Activated T-helper 1 cell treated with anti-CD3 and anti-CD28 coated beads, Interleukin-12 subunit alpha, Interleukin-12 subunit beta, Interleukin-2, Interleukin-4 antibody, amounts not matched to agents 30 ng/mL and 10 ng/mL and 1 ng/mL, durations not matched to agents 14 hours and 24 hours and 36 hours (primary cell): ENCODE measurements around the gene GAREM1. TPM values are rescaled to one million over a fixed set of nuclear protein-coding genes. Genes with fewer than 3 reads are reported as not detected.

ENCODE experiments used
- DNase-seq: peaks from one replicate; pipeline ENCODE4 v3.0.0; 2021; ENCODE audit warnings: low spot score
- H3K27ac Mint-ChIP-seq: one replicate; pipeline ENCODE4 v1.8.0; 2021; ENCODE audit warnings: mild to moderate bottlenecking, mixed read lengths
- H3K27me3 Mint-ChIP-seq: one replicate; pipeline ENCODE4 v1.8.0; 2022; ENCODE audit warnings: mild to moderate bottlenecking, moderate library complexity, mixed read lengths; ENCODE audit not compliant: insufficient read depth
- H3K36me3 Mint-ChIP-seq: one replicate; pipeline ENCODE4 v1.8.0; 2021; ENCODE audit warnings: low read depth, mixed read lengths
- H3K4me1 Mint-ChIP-seq: one replicate; pipeline ENCODE4 v1.8.0; 2021; ENCODE audit warnings: low read depth, mixed read lengths
- H3K4me3 Mint-ChIP-seq: one replicate; pipeline ENCODE4 v1.8.0; 2021; ENCODE audit warnings: mild to moderate bottlenecking, moderate library complexity, mixed read lengths
- H3K9me3 Mint-ChIP-seq: one replicate; pipeline ENCODE4 v1.8.0; 2021; ENCODE audit warnings: mixed read lengths
- intact Hi-C: fragments of 100-400 bp; cut with micrococcal nuclease; formaldehyde crosslinking; loops from one replicate; pipeline ENCODE4 v1.15.1; 2024
- total RNA-seq: library from RNA; stranded (reverse); gene quantifications from 2 replicates; pipeline ENCODE4 v1.2.3, GENCODE V29; 2022

GAREM1 gene
- total RNA-seq, 1 donor from 2014 or later: not detected

DNA sequence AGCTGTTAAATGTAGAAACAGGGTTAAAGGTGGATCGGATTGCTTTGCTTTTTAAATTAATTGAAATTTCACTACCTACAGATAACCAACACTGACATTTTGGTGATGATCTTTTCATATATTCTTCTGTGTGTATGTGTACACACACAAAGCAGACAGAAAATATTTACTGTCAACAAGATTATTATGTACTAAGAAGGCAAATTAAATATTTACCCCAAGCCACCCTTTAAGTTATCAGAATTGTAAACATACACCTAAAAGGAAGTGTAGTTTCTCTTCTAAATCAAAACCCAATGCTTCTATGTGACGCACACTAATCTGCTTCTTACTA is 98.7 kb downstream of the GAREM1 start:
- Mint-ChIP-seq H3K27ac (no peak overlapping the region), H3K36me3 (no peaks in the 10 kb centered on the region), H3K4me1 (no peaks in the 10 kb centered on the region), H3K9me3 (no peaks in the 10 kb centered on the region), H3K27me3 (peaks cover 2% of the 10 kb centered on the region), H3K4me3 (no peak overlapping the region)
- no peak for DNase-seq
- intact Hi-C loops: no loop called here

- H3K4me1 Mint-ChIP-seq: no peaks in the 10 kb centered on the region
- H3K27me3 Mint-ChIP-seq: peaks cover 2% of the 10 kb centered on the region
- no peak overlapping the region for H3K4me3 Mint-ChIP-seq
- H3K36me3 Mint-ChIP-seq: no peaks in the 10 kb centered on the region
- intact Hi-C loops: no loop called here
- H3K9me3 Mint-ChIP-seq: no peaks in the 10 kb centered on the region
- no peak for DNase-seq
- no peak overlapping the region for H3K27ac Mint-ChIP-seq
Observed at GRCh38 chr18:32371384-32371783, 99.3 kb downstream of the GAREM1 start.

- no peaks in the 10 kb centered on the region for H3K9me3 Mint-ChIP-seq
- no peaks in the 10 kb centered on the region for H3K36me3 Mint-ChIP-seq
- DNase-seq: no peak
- intact Hi-C loops: no loop called here
- no peak overlapping the region for H3K27ac Mint-ChIP-seq
- no peak overlapping the region for H3K4me3 Mint-ChIP-seq
- H3K27me3 Mint-ChIP-seq: peaks cover 2% of the 10 kb centered on the region
- no peaks in the 10 kb centered on the region for H3K4me1 Mint-ChIP-seq
Observed at GRCh38 chr18:32368991-32369390, 101.7 kb downstream of the GAREM1 start.

DNA sequence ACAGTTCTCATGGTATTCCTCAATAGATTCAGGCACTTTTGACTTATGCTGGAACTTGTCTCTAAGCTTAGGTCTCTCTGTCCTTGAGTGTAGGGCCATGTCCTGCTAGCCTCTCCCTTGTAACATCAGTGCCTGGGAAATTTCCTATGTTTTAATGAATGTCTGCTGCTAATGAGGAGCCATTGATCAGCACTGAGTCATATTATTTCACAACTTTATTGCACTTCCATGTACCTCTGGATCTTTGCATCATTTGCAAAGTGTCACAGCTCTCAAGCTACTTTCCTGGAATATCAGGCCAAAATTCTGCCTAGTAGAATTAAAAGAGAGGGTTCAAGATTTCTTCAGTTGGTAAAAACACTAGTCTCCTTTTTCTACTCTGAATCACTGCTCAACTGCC is 102.5 kb downstream of the GAREM1 start:
- Mint-ChIP-seq H3K27me3 (peaks cover 2% of the 10 kb centered on the region), H3K4me3 (no peak overlapping the region), H3K4me1 (no peaks in the 10 kb centered on the region), H3K36me3 (no peaks in the 10 kb centered on the region), H3K27ac (no peak overlapping the region), H3K9me3 (no peaks in the 10 kb centered on the region)
- no peak for DNase-seq
- intact Hi-C loops: no loop called here

DNA sequence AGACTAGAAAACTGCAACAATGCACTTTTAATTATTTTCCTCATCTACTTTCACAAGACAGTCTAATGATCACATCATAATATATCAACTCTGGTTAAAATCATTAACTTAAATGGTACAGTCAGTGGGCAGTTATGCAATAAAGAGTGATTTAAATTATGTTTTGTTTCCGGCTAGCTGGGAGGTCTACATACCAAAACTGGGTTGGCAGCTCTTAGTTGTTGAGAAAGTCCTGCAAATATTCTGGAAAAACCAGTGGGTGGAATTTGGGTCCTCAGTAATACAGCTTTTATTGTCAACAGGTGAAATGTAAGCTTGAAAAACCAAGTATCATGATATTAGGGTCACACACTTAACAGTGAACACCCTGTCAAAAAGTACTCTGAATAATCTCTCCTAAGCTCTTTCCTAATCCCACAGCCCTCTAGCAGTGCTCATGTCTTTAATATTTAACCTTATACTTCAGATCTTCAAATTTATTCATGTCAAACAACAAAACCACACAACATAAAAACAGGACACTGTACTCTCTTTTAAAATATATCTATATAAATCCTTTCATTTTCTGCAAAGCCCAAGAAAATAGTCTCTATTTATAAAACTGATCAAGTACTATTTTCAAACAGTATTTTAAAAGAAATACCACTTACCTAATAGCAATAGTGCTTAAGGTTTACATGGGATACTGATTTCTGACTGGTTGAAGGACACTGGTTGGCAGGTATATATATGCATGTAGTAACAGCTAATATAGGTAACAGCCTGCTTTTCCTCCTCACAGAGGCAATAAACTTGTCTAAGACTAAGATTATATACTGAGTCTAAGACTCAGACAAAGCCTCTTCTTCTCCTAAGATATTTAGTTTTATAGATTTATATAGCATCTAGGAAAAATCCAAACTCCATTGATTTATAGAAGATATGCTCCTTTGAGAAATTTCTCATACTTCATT is 103.8 kb downstream of the GAREM1 start:
- H3K27ac Mint-ChIP-seq: no peak overlapping the region
- no peak overlapping the region for H3K4me3 Mint-ChIP-seq
- H3K36me3 Mint-ChIP-seq: no peaks in the 10 kb centered on the region
- intact Hi-C loops: no loop called here
- H3K27me3 Mint-ChIP-seq: peaks cover 4% of the 10 kb centered on the region
- H3K4me1 Mint-ChIP-seq: no peaks in the 10 kb centered on the region
- no peaks in the 10 kb centered on the region for H3K9me3 Mint-ChIP-seq
- no peak for DNase-seq

GRCh38 chr18:32362484-32362883 is 108.2 kb downstream of the GAREM1 start:
- Mint-ChIP-seq H3K9me3 (no peaks in the 10 kb centered on the region), H3K27me3 (peaks cover 2% of the 10 kb centered on the region), H3K4me1 (no peaks in the 10 kb centered on the region), H3K4me3 (no peak overlapping the region), H3K36me3 (no peaks in the 10 kb centered on the region), H3K27ac (no peak overlapping the region)
- intact Hi-C loops: no loop called here
- DNase-seq: no peak

- Mint-ChIP-seq H3K36me3 (no peaks in the 10 kb centered on the region), H3K4me1 (no peaks in the 10 kb centered on the region)
Observed at GRCh38 chr18:32360682-32361345, 109.9 kb downstream of the GAREM1 start.

GRCh38 chr18:32358529-32358928 is 112.2 kb downstream of the GAREM1 start:
- Mint-ChIP-seq H3K9me3 (no peaks in the 10 kb centered on the region), H3K4me3 (no peak overlapping the region), H3K27me3 (peaks cover 9% of the 10 kb centered on the region), H3K27ac (no peak overlapping the region), H3K36me3 (no peaks in the 10 kb centered on the region), H3K4me1 (no peaks in the 10 kb centered on the region)
- no peak for DNase-seq
- intact Hi-C loops: no loop called here

More at GRCh38 chr18:32360682-32361345, 109.9 kb downstream of the GAREM1 start:
- intact Hi-C loops: no loop called here
- DNase-seq: no peak
- no peak overlapping the region for H3K4me3 Mint-ChIP-seq
- peaks cover 2% of the 10 kb centered on the region for H3K27me3 Mint-ChIP-seq
- H3K9me3 Mint-ChIP-seq: no peaks in the 10 kb centered on the region
- H3K27ac Mint-ChIP-seq: no peak overlapping the region

DNA sequence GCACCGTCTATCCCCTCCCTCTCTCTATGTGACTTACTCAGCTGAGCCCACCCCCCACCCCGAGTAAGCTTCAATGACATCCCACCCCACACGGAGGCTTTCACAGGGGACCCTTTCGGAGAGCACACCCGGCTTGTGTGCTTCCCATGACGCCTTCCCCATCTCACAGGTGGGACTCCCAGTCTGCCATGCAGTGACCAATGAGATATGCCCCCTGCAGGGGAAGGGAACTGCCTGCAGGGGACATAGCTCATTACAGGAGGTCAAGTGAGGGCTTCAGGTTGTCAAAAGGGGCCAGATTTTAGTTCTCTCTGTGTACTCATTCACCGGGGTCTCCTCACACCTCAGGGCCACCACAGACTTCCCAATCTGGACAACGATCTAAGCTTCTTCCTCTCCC is 112.6 kb downstream of the GAREM1 start:
- H3K4me3 Mint-ChIP-seq: no peak overlapping the region
- H3K9me3 Mint-ChIP-seq: no peaks in the 10 kb centered on the region
- no peaks in the 10 kb centered on the region for H3K4me1 Mint-ChIP-seq
- intact Hi-C loops: no loop called here
- H3K36me3 Mint-ChIP-seq: no peaks in the 10 kb centered on the region
- DNase-seq: no peak
- H3K27me3 Mint-ChIP-seq: peaks cover 9% of the 10 kb centered on the region
- H3K27ac Mint-ChIP-seq: no peak overlapping the region

GRCh38 chr18:32355896-32356295 is 114.8 kb downstream of the GAREM1 start:
- H3K4me1 Mint-ChIP-seq: no peaks in the 10 kb centered on the region
- H3K9me3 Mint-ChIP-seq: no peaks in the 10 kb centered on the region
- DNase-seq: no peak
- H3K36me3 Mint-ChIP-seq: no peaks in the 10 kb centered on the region
- intact Hi-C loops: no loop called here
- peaks cover 11% of the 10 kb centered on the region for H3K27me3 Mint-ChIP-seq
- H3K4me3 Mint-ChIP-seq: no peak overlapping the region
- H3K27ac Mint-ChIP-seq: no peak overlapping the region

DNA sequence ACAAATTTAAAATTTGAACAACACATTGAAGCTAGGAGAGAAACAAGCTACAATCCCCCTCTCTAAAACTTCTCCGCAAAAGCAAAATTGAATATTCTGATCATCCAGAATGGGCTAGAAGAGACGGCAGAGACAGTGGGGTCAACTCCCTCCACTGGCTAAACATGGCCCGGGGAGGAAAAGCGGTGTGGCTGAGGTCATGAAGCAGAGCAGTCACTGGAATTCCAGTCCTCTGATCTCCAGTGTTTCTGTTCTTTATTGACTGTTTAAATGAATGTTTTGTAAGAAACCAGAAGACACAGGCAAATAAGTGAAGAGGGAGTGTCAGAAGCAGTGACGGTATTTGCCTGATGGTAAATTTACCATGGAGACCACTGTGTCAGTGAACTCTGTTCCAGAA is 116.2 kb downstream of the GAREM1 start:
- Mint-ChIP-seq H3K9me3 (no peaks in the 10 kb centered on the region), H3K4me3 (no peak overlapping the region), H3K4me1 (no peaks in the 10 kb centered on the region), H3K36me3 (no peaks in the 10 kb centered on the region), H3K27me3 (peaks cover 13% of the 10 kb centered on the region), H3K27ac (no peak overlapping the region)
- DNase-seq: no peak
- intact Hi-C loops: no loop called here

DNA sequence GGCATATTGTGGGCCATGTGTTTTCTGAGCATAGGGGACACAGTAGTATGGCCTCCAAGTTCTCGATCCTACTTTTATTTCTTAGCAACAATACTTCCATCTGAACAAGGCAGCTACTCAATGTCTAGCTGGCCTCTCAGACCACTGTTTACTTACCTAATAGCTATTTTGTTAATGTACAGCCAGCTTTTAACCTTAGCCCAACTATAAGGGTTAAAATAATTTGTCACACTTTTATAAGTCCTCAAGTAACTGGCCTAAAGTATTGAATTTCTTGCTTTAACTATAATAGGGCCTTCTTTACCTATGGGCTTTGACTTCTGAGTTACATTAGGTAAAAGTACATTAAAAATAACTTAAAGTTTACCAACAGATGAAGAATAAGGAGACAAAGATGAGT is 117.4 kb downstream of the GAREM1 start:
- DNase-seq: no peak
- Mint-ChIP-seq H3K4me3 (no peak overlapping the region), H3K27ac (no peak overlapping the region), H3K4me1 (no peaks in the 10 kb centered on the region), H3K27me3 (peaks cover 13% of the 10 kb centered on the region), H3K36me3 (no peaks in the 10 kb centered on the region), H3K9me3 (no peaks in the 10 kb centered on the region)
- intact Hi-C loops: no loop called here

DNA sequence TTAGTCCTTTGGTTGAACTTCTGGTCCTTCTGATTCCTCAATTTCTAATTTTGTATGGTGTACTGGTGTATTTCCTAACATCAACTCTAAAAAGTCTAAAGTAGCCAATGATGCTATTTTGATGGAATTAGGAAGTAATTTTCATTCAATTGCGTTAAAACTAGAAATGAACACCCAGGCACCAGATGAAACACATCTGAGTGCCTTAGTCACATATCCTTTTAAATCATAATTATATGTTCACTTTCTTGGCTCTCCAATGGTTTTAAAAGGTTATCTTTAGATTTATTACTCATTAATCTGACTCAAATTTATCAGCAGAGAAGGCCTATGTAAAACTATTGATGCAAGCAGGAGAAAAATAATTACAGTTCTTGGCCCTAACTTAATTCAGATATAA is 119.7 kb downstream of the GAREM1 start:
- intact Hi-C loops: no loop called here
- no peaks in the 10 kb centered on the region for H3K9me3 Mint-ChIP-seq
- no peak for DNase-seq
- H3K36me3 Mint-ChIP-seq: no peaks in the 10 kb centered on the region
- H3K27me3 Mint-ChIP-seq: peaks cover 13% of the 10 kb centered on the region
- H3K4me3 Mint-ChIP-seq: no peak overlapping the region
- no peak overlapping the region for H3K27ac Mint-ChIP-seq
- no peaks in the 10 kb centered on the region for H3K4me1 Mint-ChIP-seq
